SJSA1 (cell line): ENCODE results near the gene PAM16. TPM values are rescaled to one million over a fixed set of nuclear protein-coding genes. Genes with fewer than 3 reads are reported as not detected.

Experiments
- DNase-seq, 2 experiments: peaks; one replicate each; pipeline ENCODE4 v3.0.0-alpha.2; 2015 to 2020; ENCODE audit warnings: low spot score in 2 of 2, low read depth in 1 of 2
- H3K27ac ChIP-seq: fragments of 250-450 bp; sonication (Bioruptor Pico); 2 replicates; pipeline ENCODE4 v1.5.1; 2020; ENCODE audit warnings: mild to moderate bottlenecking, moderate library complexity
- H3K27me3 ChIP-seq: fragments of 250-450 bp; sonication (Bioruptor Pico); replicated peaks from 2 replicates; pipeline ENCODE4 v1.5.1; 2020; ENCODE audit warnings: mild to moderate bottlenecking, moderate library complexity
- H3K36me3 ChIP-seq: fragments of 250-450 bp; sonication (Bioruptor Pico); 2 replicates; pipeline ENCODE4 v1.5.1; 2020; ENCODE audit warnings: mild to moderate bottlenecking
- H3K4me1 ChIP-seq: fragments of 250-450 bp; sonication (Bioruptor Pico); replicated peaks from 2 replicates; pipeline ENCODE4 v1.6.1; 2021; ENCODE audit warnings: mild to moderate bottlenecking
- H3K4me3 ChIP-seq: fragments of 250-450 bp; sonication (Bioruptor Pico); 2 replicates; pipeline ENCODE4 v1.5.1; 2020; ENCODE audit warnings: mild to moderate bottlenecking
- H3K9me3 ChIP-seq: fragments of 250-450 bp; sonication (Bioruptor Pico); replicated peaks from 2 replicates; pipeline ENCODE4 v1.5.1; 2020; ENCODE audit warnings: mild to moderate bottlenecking
- total RNA-seq: library from RNA; depleted of rRNA; stranded (reverse); fragments of >200 nt; shearing (Covaris generic); gene quantifications from 2 replicates; pipeline ENCODE4 v1.2.3, GENCODE V29; 2014

PAM16 gene
- total RNA-seq, 1 experiment from 2014 or later: 86.4 TPM

- peaks cover 87% of the 10 kb centered on the region for H3K4me1 ChIP-seq
- peaks cover 55% of the 10 kb centered on the region for H3K36me3 ChIP-seq
- H3K9me3 ChIP-seq: no peaks in the 10 kb centered on the region
- no peak overlapping the region for H3K4me3 ChIP-seq
- no peaks in the 10 kb centered on the region for H3K27me3 ChIP-seq
- DNase-seq: no peak
- peak overlapping the region; percentile 65 for H3K27ac ChIP-seq
Observed at GRCh38 chr16:4387781-4388180, 36.7 kb upstream of the PAM16 start.

DNA sequence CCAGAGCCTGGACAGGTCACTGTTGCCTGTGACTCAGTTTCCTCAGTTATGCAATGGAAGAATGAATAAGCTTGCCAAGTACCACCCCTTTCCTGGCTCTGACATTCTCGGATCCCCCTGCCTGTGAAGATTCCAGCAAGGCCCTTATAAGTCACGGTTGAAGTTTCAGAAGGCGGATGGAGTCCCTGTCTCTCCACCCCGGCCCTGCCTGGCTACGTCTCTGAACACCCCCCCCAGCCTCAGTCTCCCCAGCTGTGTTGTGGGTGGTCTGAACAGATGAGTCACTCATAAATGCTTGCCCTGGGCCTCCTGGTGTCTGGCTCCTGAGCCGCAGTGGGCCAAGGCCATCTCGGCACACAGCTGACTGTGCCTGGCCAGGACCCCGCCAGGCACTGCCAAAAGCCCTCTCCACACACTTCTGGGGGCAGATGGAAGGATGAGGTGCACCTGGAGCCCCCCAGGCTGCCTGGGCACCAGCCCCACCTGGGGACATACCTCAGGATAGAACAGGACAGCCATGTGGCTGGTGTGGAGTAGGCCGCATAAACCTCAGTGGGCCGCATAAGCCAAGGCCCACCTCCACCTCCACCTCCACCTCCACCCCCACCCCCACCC is 35.9 kb upstream of the PAM16 start:
- peaks cover 80% of the 10 kb centered on the region for H3K4me1 ChIP-seq
- H3K27me3 ChIP-seq: no peaks in the 10 kb centered on the region
- peak overlapping the region; percentile 32 for H3K27ac ChIP-seq
- no peaks in the 10 kb centered on the region for H3K9me3 ChIP-seq
- H3K36me3 ChIP-seq: peaks cover 62% of the 10 kb centered on the region
- H3K4me3 ChIP-seq: no peak overlapping the region
- DNase-seq: peak; percentile 70 to 75

- no peak overlapping the region for H3K4me3 ChIP-seq
- H3K27me3 ChIP-seq: no peaks in the 10 kb centered on the region
- peak overlapping the region; percentile 32 for H3K27ac ChIP-seq
- DNase-seq: no peak
- H3K36me3 ChIP-seq: peaks cover 68% of the 10 kb centered on the region
- H3K9me3 ChIP-seq: no peaks in the 10 kb centered on the region
- peaks cover 74% of the 10 kb centered on the region for H3K4me1 ChIP-seq
Observed at GRCh38 chr16:4386451-4386805, 35.3 kb upstream of the PAM16 start.

DNA sequence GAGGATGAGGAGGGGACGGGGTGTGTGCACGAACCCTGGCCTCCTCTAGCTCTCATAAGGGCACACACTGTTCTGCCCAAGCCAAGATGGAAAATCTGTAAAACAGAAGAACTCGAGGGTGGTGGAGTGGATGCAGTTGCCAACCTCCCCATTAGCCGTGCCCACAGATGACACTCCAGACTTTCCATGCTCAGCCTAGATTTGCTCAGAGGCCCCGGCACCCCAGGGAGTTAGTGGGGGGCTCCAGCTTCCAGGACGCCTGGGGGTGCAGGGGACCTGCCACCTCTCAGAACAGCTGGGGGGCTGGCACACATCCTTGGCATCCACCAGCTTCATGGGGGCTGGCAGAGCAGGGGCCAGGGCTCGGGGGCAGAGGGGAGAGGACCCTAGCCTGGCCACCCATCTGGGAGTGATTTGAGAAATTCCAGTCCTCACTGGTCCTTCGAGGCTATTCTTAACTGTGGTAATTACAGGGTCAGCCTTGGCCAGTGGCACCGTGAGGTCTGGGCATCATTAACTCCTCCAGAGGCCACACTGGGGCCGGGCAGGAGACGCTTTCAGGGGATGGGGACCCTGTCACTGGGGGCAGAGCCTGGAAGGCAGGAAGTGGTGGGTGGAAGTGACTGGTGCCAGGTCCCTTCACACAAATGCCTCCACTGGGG is 34.8 kb upstream of the PAM16 start:
- Histone ChIP-seq H3K36me3 (peaks cover 73% of the 10 kb centered on the region), H3K4me3 (no peak overlapping the region), H3K27me3 (no peaks in the 10 kb centered on the region), H3K4me1 (peaks cover 69% of the 10 kb centered on the region), H3K27ac (peak overlapping the region; percentile 32), H3K9me3 (no peaks in the 10 kb centered on the region)
- DNase-seq: peak in 1 of 2 experiments; percentile 48

DNA sequence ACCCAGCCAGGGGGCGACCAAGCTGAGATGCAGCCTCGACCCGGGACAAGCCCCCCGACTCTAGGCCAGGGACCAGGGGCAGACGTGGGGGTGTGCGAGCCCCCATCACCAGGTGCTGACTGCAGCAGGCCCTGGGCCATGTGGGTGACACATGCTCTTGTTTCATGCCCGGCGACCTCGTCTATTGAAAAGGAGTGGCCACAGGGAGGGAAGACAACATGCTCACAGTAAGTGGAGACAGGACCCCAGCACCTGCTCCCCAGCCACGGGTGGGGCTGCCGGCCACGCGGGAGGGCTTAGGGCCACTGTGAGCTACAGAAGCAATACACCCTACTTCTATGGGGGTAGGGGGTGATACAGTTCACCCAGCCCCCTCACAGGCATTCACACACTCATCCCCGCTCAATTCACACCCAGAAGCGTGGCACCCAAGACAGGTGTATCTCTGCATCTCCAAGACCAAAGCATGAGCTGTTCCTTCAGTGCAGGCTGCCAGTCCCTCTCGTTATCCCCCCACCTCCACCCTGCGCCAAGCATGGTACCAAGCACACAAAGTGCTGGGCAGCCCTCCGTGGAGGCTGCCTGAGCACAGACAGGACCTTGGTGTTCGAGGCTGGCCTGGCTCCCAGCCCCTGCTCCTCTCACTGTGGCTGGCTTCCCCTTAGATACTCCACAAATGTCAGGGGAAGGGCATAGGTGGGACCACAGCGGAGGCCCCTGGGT is 34.1 kb upstream of the PAM16 start:
- peaks cover 62% of the 10 kb centered on the region for H3K4me1 ChIP-seq
- no peak overlapping the region for H3K4me3 ChIP-seq
- H3K27ac ChIP-seq: no peak overlapping the region
- no peaks in the 10 kb centered on the region for H3K9me3 ChIP-seq
- H3K27me3 ChIP-seq: no peaks in the 10 kb centered on the region
- peaks cover 75% of the 10 kb centered on the region for H3K36me3 ChIP-seq
- DNase-seq: no peak

- Histone ChIP-seq H3K4me3 (no peak overlapping the region), H3K4me1 (peaks cover 55% of the 10 kb centered on the region), H3K36me3 (peaks cover 73% of the 10 kb centered on the region), H3K27ac (no peak overlapping the region), H3K9me3 (no peaks in the 10 kb centered on the region), H3K27me3 (no peaks in the 10 kb centered on the region)
- DNase-seq: no peak
Observed at GRCh38 chr16:4384509-4384942, 33.4 kb upstream of the PAM16 start.

GRCh38 chr16:4383591-4384444 is 32.7 kb upstream of the PAM16 start:
- no peak overlapping the region for H3K27ac ChIP-seq
- H3K36me3 ChIP-seq: peaks cover 76% of the 10 kb centered on the region
- DNase-seq: no peak
- peaks cover 49% of the 10 kb centered on the region for H3K4me1 ChIP-seq
- no peaks in the 10 kb centered on the region for H3K27me3 ChIP-seq
- H3K9me3 ChIP-seq: no peaks in the 10 kb centered on the region
- H3K4me3 ChIP-seq: no peak overlapping the region

- peaks cover 79% of the 10 kb centered on the region for H3K36me3 ChIP-seq
- DNase-seq: no peak
- no peaks in the 10 kb centered on the region for H3K9me3 ChIP-seq
- no peaks in the 10 kb centered on the region for H3K27me3 ChIP-seq
- peaks cover 49% of the 10 kb centered on the region for H3K4me1 ChIP-seq
- no peak overlapping the region for H3K27ac ChIP-seq
- H3K4me3 ChIP-seq: no peak overlapping the region
Observed at GRCh38 chr16:4382795-4383357, 31.8 kb upstream of the PAM16 start.

DNA sequence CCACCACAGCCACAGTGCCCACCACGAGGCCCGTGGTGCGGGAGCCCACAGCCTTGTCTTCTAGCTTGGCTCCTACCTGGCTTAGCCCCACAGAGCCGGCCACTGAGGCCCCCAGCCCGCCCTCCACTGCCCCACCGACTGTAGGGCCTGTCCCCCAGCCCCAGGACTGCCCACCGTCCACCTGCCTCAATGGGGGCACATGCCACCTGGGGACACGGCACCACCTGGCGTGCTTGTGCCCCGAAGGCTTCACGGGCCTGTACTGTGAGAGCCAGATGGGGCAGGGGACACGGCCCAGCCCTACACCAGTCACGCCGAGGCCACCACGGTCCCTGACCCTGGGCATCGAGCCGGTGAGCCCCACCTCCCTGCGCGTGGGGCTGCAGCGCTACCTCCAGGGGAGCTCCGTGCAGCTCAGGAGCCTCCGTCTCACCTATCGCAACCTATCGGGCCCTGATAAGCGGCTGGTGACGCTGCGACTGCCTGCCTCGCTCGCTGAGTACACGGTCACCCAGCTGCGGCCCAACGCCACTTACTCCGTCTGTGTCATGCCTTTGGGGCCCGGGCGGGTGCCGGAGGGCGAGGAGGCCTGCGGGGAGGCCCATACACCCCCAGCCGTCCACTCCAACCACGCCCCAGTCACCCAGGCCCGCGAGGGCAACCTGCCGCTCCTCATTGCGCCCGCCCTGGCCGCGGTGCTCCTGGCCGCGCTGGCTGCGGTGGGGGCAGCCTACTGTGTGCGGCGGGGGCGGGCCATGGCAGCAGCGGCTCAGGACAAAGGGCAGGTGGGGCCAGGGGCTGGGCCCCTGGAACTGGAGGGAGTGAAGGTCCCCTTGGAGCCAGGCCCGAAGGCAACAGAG is 31.0 kb upstream of the PAM16 start:
- peaks cover 49% of the 10 kb centered on the region for H3K4me1 ChIP-seq
- H3K27ac ChIP-seq: no peak overlapping the region

DNA sequence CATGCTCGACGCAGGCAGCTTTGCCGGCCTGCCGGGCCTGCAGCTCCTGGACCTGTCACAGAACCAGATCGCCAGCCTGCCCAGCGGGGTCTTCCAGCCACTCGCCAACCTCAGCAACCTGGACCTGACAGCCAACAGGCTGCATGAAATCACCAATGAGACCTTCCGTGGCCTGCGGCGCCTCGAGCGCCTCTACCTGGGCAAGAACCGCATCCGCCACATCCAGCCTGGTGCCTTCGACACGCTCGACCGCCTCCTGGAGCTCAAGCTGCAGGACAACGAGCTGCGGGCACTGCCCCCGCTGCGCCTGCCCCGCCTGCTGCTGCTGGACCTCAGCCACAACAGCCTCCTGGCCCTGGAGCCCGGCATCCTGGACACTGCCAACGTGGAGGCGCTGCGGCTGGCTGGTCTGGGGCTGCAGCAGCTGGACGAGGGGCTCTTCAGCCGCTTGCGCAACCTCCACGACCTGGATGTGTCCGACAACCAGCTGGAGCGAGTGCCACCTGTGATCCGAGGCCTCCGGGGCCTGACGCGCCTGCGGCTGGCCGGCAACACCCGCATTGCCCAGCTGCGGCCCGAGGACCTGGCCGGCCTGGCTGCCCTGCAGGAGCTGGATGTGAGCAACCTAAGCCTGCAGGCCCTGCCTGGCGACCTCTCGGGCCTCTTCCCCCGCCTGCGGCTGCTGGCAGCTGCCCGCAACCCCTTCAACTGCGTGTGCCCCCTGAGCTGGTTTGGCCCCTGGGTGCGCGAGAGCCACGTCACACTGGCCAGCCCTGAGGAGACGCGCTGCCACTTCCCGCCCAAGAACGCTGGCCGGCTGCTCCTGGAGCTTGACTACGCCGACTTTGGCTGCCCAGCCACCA is 30.2 kb upstream of the PAM16 start:
- Histone ChIP-seq H3K27me3 (no peaks in the 10 kb centered on the region), H3K4me1 (peaks cover 49% of the 10 kb centered on the region), H3K9me3 (no peaks in the 10 kb centered on the region), H3K4me3 (no peak overlapping the region), H3K36me3 (peaks cover 86% of the 10 kb centered on the region), H3K27ac (no peak overlapping the region)
- no peak for DNase-seq

More for the DNA sequence above, 31.0 kb upstream of the PAM16 start:
- Histone ChIP-seq H3K27me3 (no peaks in the 10 kb centered on the region), H3K4me3 (no peak overlapping the region), H3K9me3 (no peaks in the 10 kb centered on the region), H3K36me3 (peaks cover 81% of the 10 kb centered on the region)
- DNase-seq: no peak

- no peak for DNase-seq
- H3K27me3 ChIP-seq: no peaks in the 10 kb centered on the region
- H3K9me3 ChIP-seq: no peaks in the 10 kb centered on the region
- no peak overlapping the region for H3K27ac ChIP-seq
- H3K4me1 ChIP-seq: peaks cover 49% of the 10 kb centered on the region
- H3K4me3 ChIP-seq: no peak overlapping the region
- H3K36me3 ChIP-seq: peaks cover 86% of the 10 kb centered on the region
Observed at GRCh38 chr16:4380119-4381063, 29.3 kb upstream of the PAM16 start.
